ENCODE results near the gene TTC12.

TTC12 gene

GRCh38 chr11:113363406-113363805 is 49.0 kb downstream of the TTC12 start:
- TF ChIP-seq POLR2AphosphoS5 (IDR thresholded peaks at IDR 0.05; ENCODE audit: low read depth, low read length) (no peak), POLR2A (IDR thresholded peaks at IDR 0.05; ENCODE audit: low read depth, low read length) (no peak)
- FAIRE-seq (peak; percentile 17), DNase-seq (ENCODE audit: insufficient read length) (no peak)

- FAIRE-seq (peak; percentile 5), DNase-seq (ENCODE audit: insufficient read length) (no peak)
- TF ChIP-seq POLR2A (IDR thresholded peaks at IDR 0.05; ENCODE audit: low read depth, low read length) (no peak), POLR2AphosphoS5 (IDR thresholded peaks at IDR 0.05; ENCODE audit: low read depth, low read length) (no peak), TAF1 (IDR thresholded peaks at IDR 0.05; ENCODE audit: borderline replicate concordance, low read depth, low read length) (no peak)
Measured at GRCh38 chr11:113363996-113364641, 49.7 kb downstream of the TTC12 start.

- FAIRE-seq: no peak
- no peak for TF ChIP-seq TAF1 (IDR thresholded peaks at IDR 0.05; ENCODE audit: borderline replicate concordance, low read depth, low read length)
Measured at GRCh38 chr11:113365895-113366294, 51.5 kb downstream of the TTC12 start.

GRCh38 chr11:113369411-113369810 is 55.0 kb downstream of the TTC12 start:
- TF ChIP-seq POLR2AphosphoS5 (IDR thresholded peaks at IDR 0.05; ENCODE audit: low read depth, low read length) (no peak), POLR2A (IDR thresholded peaks at IDR 0.05; ENCODE audit: low read depth, low read length) (no peak), TAF1 (IDR thresholded peaks at IDR 0.05; ENCODE audit: borderline replicate concordance, low read depth, low read length) (no peak)
- no peak for FAIRE-seq
- no peak for DNase-seq (ENCODE audit: insufficient read length)

More at GRCh38 chr11:113365895-113366294, 51.5 kb downstream of the TTC12 start:
- DNase-seq (ENCODE audit: insufficient read length): no peak

GRCh38 chr11:113370634-113371033 is 56.3 kb downstream of the TTC12 start:
- no peak for FAIRE-seq
- no peak for TF ChIP-seq TAF1 (IDR thresholded peaks at IDR 0.05; ENCODE audit: borderline replicate concordance, low read depth, low read length)
- TF ChIP-seq POLR2AphosphoS5 (IDR thresholded peaks at IDR 0.05; ENCODE audit: low read depth, low read length): no peak
- TF ChIP-seq POLR2A (IDR thresholded peaks at IDR 0.05; ENCODE audit: low read depth, low read length): no peak

GRCh38 chr11:113372309-113372708 is 57.9 kb downstream of the TTC12 start:
- DNase-seq (ENCODE audit: insufficient read length) (no peak), FAIRE-seq (no peak)
- TF ChIP-seq TAF1 (IDR thresholded peaks at IDR 0.05; ENCODE audit: borderline replicate concordance, low read depth, low read length) (no peak), POLR2A (IDR thresholded peaks at IDR 0.05; ENCODE audit: low read depth, low read length) (no peak), POLR2AphosphoS5 (IDR thresholded peaks at IDR 0.05; ENCODE audit: low read depth, low read length) (no peak)

More at GRCh38 chr11:113370634-113371033, 56.3 kb downstream of the TTC12 start:
- DNase-seq (ENCODE audit: insufficient read length): no peak

GRCh38 chr11:113373306-113373705 is 58.9 kb downstream of the TTC12 start:
- FAIRE-seq: no peak
- TF ChIP-seq POLR2AphosphoS5 (IDR thresholded peaks at IDR 0.05; ENCODE audit: low read depth, low read length) (no peak), POLR2A (IDR thresholded peaks at IDR 0.05; ENCODE audit: low read depth, low read length) (no peak), TAF1 (IDR thresholded peaks at IDR 0.05; ENCODE audit: borderline replicate concordance, low read depth, low read length) (no peak)
- DNase-seq (ENCODE audit: insufficient read length): no peak

- DNase-seq (ENCODE audit: insufficient read length): no peak
- TF ChIP-seq POLR2A (IDR thresholded peaks at IDR 0.05; ENCODE audit: low read depth, low read length) (no peak), POLR2AphosphoS5 (IDR thresholded peaks at IDR 0.05; ENCODE audit: low read depth, low read length) (no peak), TAF1 (IDR thresholded peaks at IDR 0.05; ENCODE audit: borderline replicate concordance, low read depth, low read length) (no peak)
- FAIRE-seq: no peak
Measured at GRCh38 chr11:113373981-113374560, 59.7 kb downstream of the TTC12 start.

- FAIRE-seq (no peak), DNase-seq (ENCODE audit: insufficient read length) (no peak)
- TF ChIP-seq TAF1 (IDR thresholded peaks at IDR 0.05; ENCODE audit: borderline replicate concordance, low read depth, low read length) (no peak), POLR2A (IDR thresholded peaks at IDR 0.05; ENCODE audit: low read depth, low read length) (no peak)
Measured at GRCh38 chr11:113375402-113375801, 61.0 kb downstream of the TTC12 start.

- TF ChIP-seq TAF1 (IDR thresholded peaks at IDR 0.05; ENCODE audit: borderline replicate concordance, low read depth, low read length) (no peak), POLR2A (IDR thresholded peaks at IDR 0.05; ENCODE audit: low read depth, low read length) (no peak), POLR2AphosphoS5 (IDR thresholded peaks at IDR 0.05; ENCODE audit: low read depth, low read length) (no peak)
- no peak for DNase-seq (ENCODE audit: insufficient read length)
- peak; percentile 38 for FAIRE-seq
Measured at GRCh38 chr11:113376156-113376555, 61.8 kb downstream of the TTC12 start.

GRCh38 chr11:113377681-113378412 is 63.5 kb downstream of the TTC12 start:
- no peak for DNase-seq (ENCODE audit: insufficient read length)
- no peak for FAIRE-seq
- TF ChIP-seq POLR2AphosphoS5 (IDR thresholded peaks at IDR 0.05; ENCODE audit: low read depth, low read length): no peak
- no peak for TF ChIP-seq POLR2A (IDR thresholded peaks at IDR 0.05; ENCODE audit: low read depth, low read length)
- no peak for TF ChIP-seq TAF1 (IDR thresholded peaks at IDR 0.05; ENCODE audit: borderline replicate concordance, low read depth, low read length)

- DNase-seq (ENCODE audit: insufficient read length): no peak
- TF ChIP-seq POLR2AphosphoS5 (IDR thresholded peaks at IDR 0.05; ENCODE audit: low read depth, low read length) (no peak), TAF1 (IDR thresholded peaks at IDR 0.05; ENCODE audit: borderline replicate concordance, low read depth, low read length) (no peak), POLR2A (IDR thresholded peaks at IDR 0.05; ENCODE audit: low read depth, low read length) (no peak)
- FAIRE-seq: no peak
Measured at GRCh38 chr11:113378692-113379091, 64.3 kb downstream of the TTC12 start.

Measured in GM12892 (cell line).